Loucy (cell line): ENCODE measurements around the gene SRSF7.

Source experiments
- H2AFZ ChIP-seq: fragments of 200-600 bp; sonication (generic); 2 replicates; pipeline ENCODE4 v1.6.0; 2016; ENCODE audit warnings: antibody characterized with exemption, mild to moderate bottlenecking, low read length, moderate library complexity
- H3F3A ChIP-seq: fragments of 200-600 bp; 2 replicates; pipeline ENCODE4 v1.6.0; 2016; ENCODE audit warnings: antibody characterized with exemption, low read depth, mild to moderate bottlenecking
- H3K27me3 ChIP-seq: fragments of 200-600 bp; sonication (generic); 2 replicates; pipeline ENCODE4 v1.6.1; 2014; ENCODE audit warnings: low read length, mild to moderate bottlenecking; ENCODE audit not compliant: insufficient read depth, poor library complexity, severe bottlenecking
- H3K36me3 ChIP-seq: fragments of 200-600 bp; sonication (generic); 2 replicates; pipeline ENCODE4 v1.6.1; 2016; ENCODE audit warnings: low read length; ENCODE audit not compliant: insufficient read depth
- H3K4me1 ChIP-seq: fragments of 200-600 bp; sonication (generic); 2 replicates; pipeline ENCODE4 v1.5.1; 2014; ENCODE audit warnings: low read length, mild to moderate bottlenecking; ENCODE audit not compliant: insufficient read depth, poor library complexity, severe bottlenecking
- H3K4me2 ChIP-seq: fragments of 200-600 bp; sonication (generic); 2 replicates; pipeline ENCODE4 v1.6.0; 2014; ENCODE audit warnings: antibody characterized with exemption, low read length, low read depth, mild to moderate bottlenecking; ENCODE audit not compliant: poor library complexity, severe bottlenecking
- H3K4me3 ChIP-seq: fragments of 200-600 bp; sonication (generic); 2 replicates; pipeline ENCODE4 v1.5.1; 2014; ENCODE audit warnings: low read length, mild to moderate bottlenecking, mixed read lengths; ENCODE audit not compliant: poor library complexity, severe bottlenecking
- H3K79me2 ChIP-seq: fragments of 200-600 bp; sonication (generic); 2 replicates; pipeline ENCODE4 v1.6.1; 2014; ENCODE audit warnings: low read length; ENCODE audit not compliant: insufficient read depth
- H3K9ac ChIP-seq: fragments of 200-600 bp; sonication (generic); 2 replicates; pipeline ENCODE4 v1.6.0; 2014; ENCODE audit warnings: mild to moderate bottlenecking, low read depth, low read length, moderate library complexity; ENCODE audit not compliant: poor library complexity, severe bottlenecking
- H3K9me2 ChIP-seq: fragments of 200-600 bp; sonication (generic); replicated peaks from 2 replicates; pipeline ENCODE4 v1.6.1; 2016; ENCODE audit warnings: low read depth, low read length, mixed read lengths
- H3K9me3 ChIP-seq: fragments of 200-600 bp; sonication (generic); 2 replicates; pipeline ENCODE4 v1.6.1; 2014; ENCODE audit warnings: mild to moderate bottlenecking, antibody characterized with exemption, low read length, low read depth; ENCODE audit not compliant: insufficient read depth
- H4K20me1 ChIP-seq: fragments of 200-600 bp; sonication (generic); 2 replicates; pipeline ENCODE4 v1.6.0; 2014; ENCODE audit warnings: antibody characterized with exemption, low read length, mild to moderate bottlenecking; ENCODE audit not compliant: insufficient read depth, poor library complexity, severe bottlenecking
- CTCF ChIP-seq: fragments of 200-600 bp; sonication (generic); conservative IDR thresholded peaks from 2 replicates; pipeline ENCODE4 v1.5.1; 2014; ENCODE audit warnings: mild to moderate bottlenecking, antibody characterized with exemption, low read length
- EZH2phosphoT487 ChIP-seq: fragments of 200-600 bp; IDR thresholded peaks from 2 replicates; pipeline ENCODE4 v1.6.1; 2018; ENCODE audit warnings: antibody characterized with exemption, mild to moderate bottlenecking, moderate library complexity, borderline replicate concordance

The SRSF7 gene

GRCh38 chr2:38765551-38765950, 14.4 kb upstream of the SRSF7 start:
- Histone ChIP-seq H3F3A (no peaks in the 10 kb centered on the region), H3K27me3 (no peaks in the 10 kb centered on the region), H3K4me3 (no peak overlapping the region), H3K4me1 (no peaks in the 10 kb centered on the region), H2AFZ (no peak overlapping the region), H3K36me3 (no peaks in the 10 kb centered on the region), H3K9me2 (no peaks in the 10 kb centered on the region), H3K79me2 (no peaks in the 10 kb centered on the region), H3K9me3 (no peaks in the 10 kb centered on the region), H3K4me2 (no peak overlapping the region), H3K9ac (no peak overlapping the region), H4K20me1 (no peaks in the 10 kb centered on the region)
- TF ChIP-seq EZH2phosphoT487, result no peak
- TF ChIP-seq CTCF, result no peak

GRCh38 chr2:38765149-38765548, 14.0 kb upstream of the SRSF7 start:
- Histone ChIP-seq H4K20me1 (no peaks in the 10 kb centered on the region), H3K4me1 (no peaks in the 10 kb centered on the region), H3K36me3 (no peaks in the 10 kb centered on the region), H3K4me3 (no peak overlapping the region), H3K9me3 (no peaks in the 10 kb centered on the region), H3K4me2 (no peak overlapping the region), H2AFZ (no peak overlapping the region), H3K9ac (no peak overlapping the region), H3K79me2 (no peaks in the 10 kb centered on the region), H3K9me2 (no peaks in the 10 kb centered on the region), H3F3A (no peaks in the 10 kb centered on the region), H3K27me3 (no peaks in the 10 kb centered on the region)
- no peak for TF ChIP-seq EZH2phosphoT487
- no peak for TF ChIP-seq CTCF

- Histone ChIP-seq H3K4me3 (no peak overlapping the region), H3K9me3 (no peaks in the 10 kb centered on the region), H4K20me1 (no peaks in the 10 kb centered on the region), H3K79me2 (no peaks in the 10 kb centered on the region), H3K36me3 (no peaks in the 10 kb centered on the region), H2AFZ (no peak overlapping the region), H3K9me2 (no peaks in the 10 kb centered on the region), H3K27me3 (no peaks in the 10 kb centered on the region), H3K4me1 (no peaks in the 10 kb centered on the region), H3F3A (no peaks in the 10 kb centered on the region), H3K4me2 (no peak overlapping the region), H3K9ac (no peak overlapping the region)
- TF ChIP-seq CTCF, result no peak
- no peak for TF ChIP-seq EZH2phosphoT487
These were observed 12.6 kb upstream of the SRSF7 start for GRCh38 chr2:38763728-38764127.
